Measurements from ENCODE around the gene XXYLT1.

DNA sequence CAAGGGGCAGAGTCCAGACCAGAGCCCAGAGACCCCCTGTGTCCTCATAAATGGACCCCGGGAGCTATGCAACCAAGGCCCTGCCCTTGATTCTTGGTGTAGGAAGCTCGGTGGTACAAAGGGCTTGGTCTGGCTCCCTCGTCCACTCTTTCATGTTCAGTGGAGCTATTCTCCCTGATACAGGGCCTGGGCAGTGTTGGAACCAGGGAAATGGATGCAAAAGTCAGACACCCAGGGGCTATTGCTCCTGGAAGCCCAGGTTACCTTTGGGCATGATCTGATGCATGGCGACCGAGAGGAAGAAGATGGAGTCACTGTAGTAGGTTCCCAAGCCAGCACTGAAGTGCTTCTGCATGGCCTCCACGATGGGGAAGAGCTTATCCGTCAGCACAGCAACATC is 44.5 kb downstream of the XXYLT1 start:
- no peak for TF ChIP-seq EZH2phosphoT487 (IDR thresholded peaks at IDR 0.05)
- TF ChIP-seq, protein P1, sequence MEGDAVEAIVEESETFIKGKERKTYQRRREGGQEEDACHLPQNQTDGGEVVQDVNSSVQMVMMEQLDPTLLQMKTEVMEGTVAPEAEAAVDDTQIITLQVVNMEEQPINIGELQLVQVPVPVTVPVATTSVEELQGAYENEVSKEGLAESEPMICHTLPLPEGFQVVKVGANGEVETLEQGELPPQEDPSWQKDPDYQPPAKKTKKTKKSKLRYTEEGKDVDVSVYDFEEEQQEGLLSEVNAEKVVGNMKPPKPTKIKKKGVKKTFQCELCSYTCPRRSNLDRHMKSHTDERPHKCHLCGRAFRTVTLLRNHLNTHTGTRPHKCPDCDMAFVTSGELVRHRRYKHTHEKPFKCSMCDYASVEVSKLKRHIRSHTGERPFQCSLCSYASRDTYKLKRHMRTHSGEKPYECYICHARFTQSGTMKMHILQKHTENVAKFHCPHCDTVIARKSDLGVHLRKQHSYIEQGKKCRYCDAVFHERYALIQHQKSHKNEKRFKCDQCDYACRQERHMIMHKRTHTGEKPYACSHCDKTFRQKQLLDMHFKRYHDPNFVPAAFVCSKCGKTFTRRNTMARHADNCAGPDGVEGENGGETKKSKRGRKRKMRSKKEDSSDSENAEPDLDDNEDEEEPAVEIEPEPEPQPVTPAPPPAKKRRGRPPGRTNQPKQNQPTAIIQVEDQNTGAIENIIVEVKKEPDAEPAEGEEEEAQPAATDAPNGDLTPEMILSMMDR (IDR thresholded peaks at IDR 0.05) = no peak
- TF ChIP-seq EZH2 (IDR thresholded peaks at IDR 0.05) = no peak
